ENCODE results near the gene CACNA2D2. TPM values are rescaled to one million over a fixed set of nuclear protein-coding genes. Genes with fewer than 3 reads are reported as not detected.
A peak's percentile ranks its signal among the peaks of the same experiment; 100 is the strongest.

The CACNA2D2 gene
- total and polyA plus RNA-seq, 2 of the 13 experiments (the other 11 are each of a cell fraction or from before 2014, with no cell fraction given), result not detected

- TF ChIP-seq RARG (CRISPR knock-in tag; IDR thresholded peaks at IDR 0.05; ENCODE audit: low read depth) (no peak), RNF219 (CRISPR knock-in tag; IDR thresholded peaks at IDR 0.05) (no peak), FOXO1 (CRISPR knock-in tag; IDR thresholded peaks at IDR 0.05) (peak; percentile 20; the same call in 1 of the 2 replicates), ZBTB3 (CRISPR knock-in tag; IDR thresholded peaks at IDR 0.05; ENCODE audit: borderline replicate concordance, low read depth) (0 out of 2 replicates have a peak, but pooled peaks have one; percentile 30), PREB (CRISPR knock-in tag; IDR thresholded peaks at IDR 0.05) (no peak), ETV5 (CRISPR knock-in tag; IDR thresholded peaks at IDR 0.05; ENCODE audit: borderline replicate concordance) (no peak), ZNF639 (CRISPR knock-in tag; conservative IDR thresholded peaks at IDR 0.05) (peak; percentile 94; the same call in 1 of the 2 replicates), THAP9 (CRISPR knock-in tag; IDR thresholded peaks at IDR 0.05; ENCODE audit: borderline replicate concordance) (peak; percentile 5; the same call in 1 of the 2 replicates), ATF2 (CRISPR knock-in tag; IDR thresholded peaks at IDR 0.05) (peak; percentile 99), ZSCAN30 (CRISPR knock-in tag; IDR thresholded peaks at IDR 0.05) (no peak), KLF16 (CRISPR knock-in tag; IDR thresholded peaks at IDR 0.05) (peak in 1 of 2 experiments; percentile 47; a peak in 2 of 4 replicates), ZNF691 (CRISPR knock-in tag; IDR thresholded peaks at IDR 0.05; ENCODE audit: borderline replicate concordance, low read depth) (0 out of 2 replicates have a peak, but pooled peaks have one; percentile 73), CBX5 (CRISPR knock-in tag; IDR thresholded peaks at IDR 0.05; ENCODE audit: borderline replicate concordance) (no peak; the same call in 1 of the 2 replicates)
Observed at GRCh38 chr3:50337175-50337861, 166.1 kb downstream of the CACNA2D2 start (continued).

Data from HepG2 (cell line).